Fibroblast of villous mesenchyme (primary cell): ENCODE measurements around the gene MPEG1. TPM values are rescaled to one million over a fixed set of nuclear protein-coding genes. Genes with fewer than 3 reads are reported as not detected.

Experiments used
- DNase-seq: peaks from one replicate; pipeline ENCODE4 v3.0.0-alpha.2; 2010; ENCODE audit warnings: low read depth
- H3K4me3 ChIP-seq: 2 replicates; pipeline ENCODE4 v1.5.1; 2011; ENCODE audit warnings: low read depth, mild to moderate bottlenecking, low read length
- total RNA-seq: library from RNA; depleted of rRNA; stranded (reverse); fragments of >200 nt; gene quantifications from 2 replicates; pipeline ENCODE4 v1.2.3, GENCODE V29; 2012
- TF ChIP-seq, protein P1 (sequence below): IDR thresholded peaks from 2 replicates; pipeline ENCODE4 v1.5.1; 2012; ENCODE audit warnings: low read depth, mild to moderate bottlenecking, low read length; ENCODE audit not compliant: insufficient read depth

MPEG1 gene
- total RNA-seq, 1 donor: not detected

DNA sequence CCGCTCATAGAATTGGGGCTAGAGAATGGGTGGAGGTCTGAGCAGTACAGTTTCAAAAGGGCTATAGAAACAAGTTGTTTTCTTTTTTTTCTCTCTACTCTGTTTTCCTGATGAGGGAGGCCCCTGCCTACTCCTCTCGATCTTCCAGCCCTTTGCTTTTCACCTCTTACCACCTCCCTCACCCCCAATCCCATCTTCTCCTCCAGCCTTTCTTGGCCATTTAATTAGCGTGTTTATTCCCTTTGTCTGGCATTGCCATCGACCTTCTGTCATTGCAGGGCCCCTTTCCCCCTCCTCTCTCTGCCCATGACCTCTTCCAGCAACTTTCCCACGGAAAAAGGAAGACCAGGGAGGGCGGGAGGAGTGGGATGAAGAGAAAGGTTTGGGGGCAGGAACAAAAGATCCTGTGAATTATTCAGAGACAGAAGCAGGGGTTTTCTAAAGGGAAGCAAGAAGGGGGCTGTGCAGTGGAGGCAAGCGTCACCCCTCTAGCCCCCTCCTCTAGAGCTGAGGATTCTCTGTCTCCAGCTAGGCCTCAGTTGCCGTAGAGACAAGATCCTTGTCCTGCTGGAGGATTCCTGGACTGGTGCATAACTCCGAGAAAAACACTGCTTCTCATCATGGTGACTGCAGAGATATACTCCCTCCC, 27.9 kb downstream of the MPEG1 start:
- TF ChIP-seq, protein P1, sequence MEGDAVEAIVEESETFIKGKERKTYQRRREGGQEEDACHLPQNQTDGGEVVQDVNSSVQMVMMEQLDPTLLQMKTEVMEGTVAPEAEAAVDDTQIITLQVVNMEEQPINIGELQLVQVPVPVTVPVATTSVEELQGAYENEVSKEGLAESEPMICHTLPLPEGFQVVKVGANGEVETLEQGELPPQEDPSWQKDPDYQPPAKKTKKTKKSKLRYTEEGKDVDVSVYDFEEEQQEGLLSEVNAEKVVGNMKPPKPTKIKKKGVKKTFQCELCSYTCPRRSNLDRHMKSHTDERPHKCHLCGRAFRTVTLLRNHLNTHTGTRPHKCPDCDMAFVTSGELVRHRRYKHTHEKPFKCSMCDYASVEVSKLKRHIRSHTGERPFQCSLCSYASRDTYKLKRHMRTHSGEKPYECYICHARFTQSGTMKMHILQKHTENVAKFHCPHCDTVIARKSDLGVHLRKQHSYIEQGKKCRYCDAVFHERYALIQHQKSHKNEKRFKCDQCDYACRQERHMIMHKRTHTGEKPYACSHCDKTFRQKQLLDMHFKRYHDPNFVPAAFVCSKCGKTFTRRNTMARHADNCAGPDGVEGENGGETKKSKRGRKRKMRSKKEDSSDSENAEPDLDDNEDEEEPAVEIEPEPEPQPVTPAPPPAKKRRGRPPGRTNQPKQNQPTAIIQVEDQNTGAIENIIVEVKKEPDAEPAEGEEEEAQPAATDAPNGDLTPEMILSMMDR: no peak
- no peak overlapping the region for H3K4me3 ChIP-seq
- DNase-seq: no peak

DNA sequence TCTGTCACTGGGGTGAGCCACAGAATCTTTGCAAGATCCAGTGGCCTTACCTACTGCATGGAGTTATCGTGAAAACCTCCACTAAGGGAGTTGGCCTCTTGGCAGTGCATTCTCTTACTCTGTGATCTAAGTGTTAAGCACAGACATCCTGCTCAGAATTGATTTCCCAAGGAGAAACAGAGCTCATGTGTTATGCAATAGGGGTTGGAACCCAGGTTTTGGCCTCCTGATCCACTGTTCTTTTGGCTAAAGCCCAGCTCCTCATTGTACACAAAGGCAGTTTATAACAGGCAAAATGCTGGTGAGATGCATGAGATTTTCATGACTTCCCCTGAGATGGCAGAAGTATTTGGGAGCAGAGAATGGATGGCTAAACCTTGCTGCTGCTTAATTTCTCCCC, 29.0 kb downstream of the MPEG1 start:
- peak; percentile 68 for DNase-seq
- H3K4me3 ChIP-seq: no peak overlapping the region
- TF ChIP-seq, protein P1: no peak

DNA sequence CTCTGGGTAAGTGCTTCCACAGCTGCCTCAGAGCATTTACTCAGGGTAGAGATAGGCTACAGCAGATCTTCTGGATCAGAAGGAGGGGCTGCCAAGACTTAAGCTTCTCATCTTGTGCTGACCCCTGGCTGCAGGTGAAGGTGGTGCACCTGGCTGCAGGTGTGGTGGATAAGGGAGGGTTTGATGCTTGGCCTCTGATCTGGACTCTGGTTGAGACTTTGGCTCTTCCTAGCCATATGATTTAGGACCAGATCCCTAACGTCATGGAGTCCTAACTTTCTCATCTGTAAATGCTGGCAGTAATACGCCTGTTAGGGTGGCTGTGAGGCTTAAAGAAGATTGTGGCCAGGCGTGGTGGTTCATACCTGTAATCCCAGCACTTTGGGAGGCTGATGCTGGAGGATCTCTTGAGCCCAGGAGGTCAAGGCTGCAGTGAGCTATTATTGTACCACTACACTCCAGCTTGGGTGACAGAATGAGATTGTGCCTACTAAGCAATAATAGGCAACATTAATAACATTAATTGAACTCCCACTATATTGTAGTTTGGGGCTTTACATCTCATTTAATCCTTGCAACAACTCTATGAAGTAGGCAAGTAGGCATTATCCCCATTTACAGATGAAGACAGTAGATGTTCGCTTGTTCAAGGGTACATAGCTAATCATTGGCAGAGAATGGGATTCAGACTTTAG, 30.1 kb downstream of the MPEG1 start:
- TF ChIP-seq, protein P1: peak; percentile 19
- DNase-seq: no peak
- H3K4me3 ChIP-seq: no peak overlapping the region

DNA sequence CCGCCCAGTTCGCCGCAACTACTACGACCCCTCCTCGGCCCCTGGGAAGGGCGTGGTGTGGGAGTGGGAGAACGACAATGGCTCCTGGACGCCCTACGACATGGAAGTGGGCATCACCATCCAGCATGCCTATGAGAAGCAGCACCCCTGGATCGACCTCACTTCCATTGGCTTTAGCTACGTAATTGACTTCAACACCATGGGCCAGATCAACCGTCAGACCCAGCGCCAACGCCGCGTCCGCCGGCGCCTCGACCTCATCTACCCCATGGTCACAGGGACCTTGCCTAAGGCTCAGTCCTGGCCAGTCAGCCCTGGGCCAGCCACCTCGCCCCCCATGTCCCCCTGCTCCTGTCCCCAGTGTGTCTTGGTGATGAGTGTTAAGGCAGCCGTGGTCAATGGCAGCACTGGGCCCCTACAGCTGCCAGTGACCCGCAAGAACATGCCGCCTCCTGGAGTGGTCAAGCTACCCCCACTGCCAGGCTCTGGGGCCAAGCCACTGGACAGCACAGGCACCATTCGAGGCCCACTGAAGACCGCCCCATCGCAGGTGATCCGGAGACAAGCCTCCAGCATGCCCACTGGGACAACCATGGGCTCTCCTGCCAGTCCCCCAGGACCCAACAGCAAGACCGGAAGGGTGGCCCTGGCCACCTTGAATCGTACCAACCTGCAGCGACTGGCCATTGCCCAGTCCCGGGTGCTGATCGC, 30.8 kb downstream of the MPEG1 start:
- H3K4me3 ChIP-seq: no peak overlapping the region
- DNase-seq: no peak
- TF ChIP-seq, protein P1: no peak

DNA sequence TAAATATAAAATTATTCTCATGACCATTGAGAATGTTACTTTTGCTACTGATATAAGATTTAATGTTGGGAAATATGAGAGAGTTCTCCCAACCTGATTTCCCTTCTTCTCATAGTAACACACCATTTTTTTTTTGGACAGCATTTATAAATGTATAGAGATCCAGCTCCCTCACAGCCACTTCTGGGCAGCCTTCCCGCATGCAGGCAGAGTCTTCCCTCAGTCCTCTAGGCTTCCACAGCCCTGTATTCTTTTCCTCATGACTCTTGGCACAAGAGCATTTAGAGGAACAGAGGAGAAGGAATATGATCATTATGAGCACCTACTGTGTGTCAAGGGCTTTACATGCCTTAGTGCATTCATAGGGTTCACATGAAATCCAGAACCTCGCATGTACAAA, 31.8 kb downstream of the MPEG1 start:
- no peak overlapping the region for H3K4me3 ChIP-seq
- no peak for DNase-seq
- TF ChIP-seq, protein P1: no peak

DNA sequence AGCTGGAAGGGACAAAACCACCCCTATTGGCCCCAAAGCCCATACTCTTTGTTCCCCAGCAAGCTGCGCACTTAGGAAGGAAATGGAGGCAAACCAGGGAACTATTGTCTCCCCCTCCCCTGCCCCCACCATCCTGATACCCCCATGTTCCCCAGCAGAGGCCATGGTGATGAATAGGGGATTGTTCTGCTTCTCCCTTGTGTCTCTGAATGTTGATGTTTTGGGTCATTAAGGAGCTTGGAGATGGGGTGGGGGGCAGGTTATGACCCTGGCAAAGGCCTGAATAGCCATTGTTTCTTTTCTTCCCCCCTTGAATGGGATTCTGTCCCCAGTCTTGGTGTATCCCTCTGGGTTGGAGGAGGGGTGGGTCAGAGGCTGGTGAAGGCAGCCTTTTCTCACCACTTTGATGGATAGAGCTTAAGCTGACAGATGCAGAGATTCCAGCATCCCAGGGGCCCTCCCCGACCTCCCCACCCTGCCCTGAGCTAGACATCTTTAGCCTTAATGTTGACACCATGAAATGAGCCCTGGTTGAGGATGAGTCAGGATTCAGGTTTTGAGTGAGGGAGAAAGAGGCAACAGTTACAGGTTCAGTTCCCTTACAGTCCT, 32.5 kb downstream of the MPEG1 start:
- no peak for DNase-seq
- no peak overlapping the region for H3K4me3 ChIP-seq
- TF ChIP-seq, protein P1: no peak
